Transverse colon (tissue), 4 donors: ENCODE results near the gene TTYH1. TPM values are rescaled to one million over a fixed set of nuclear protein-coding genes. Genes with fewer than 3 reads are reported as not detected.
A peak's percentile ranks its signal among the peaks of the same experiment; 100 is the strongest.

Experiments
- DNase-seq: peaks from one replicate; pipeline ENCODE4 v3.0.0-alpha.2; 2019
- H3K27ac ChIP-seq, 4 donors: fragments of 200-600 bp; sonication (generic); 2 replicates each; pipeline ENCODE4 v1.5.1; 2016 to 2018; ENCODE audit warnings: inconsistent platforms in 4 of 4
- H3K27me3 ChIP-seq: fragments of 200-600 bp; sonication (generic); 2 replicates; pipeline ENCODE4 v1.5.1; 2017; ENCODE audit warnings: inconsistent platforms
- H3K36me3 ChIP-seq, 4 donors: fragments of 200-600 bp; sonication (generic); 2 replicates each; pipeline ENCODE4 v1.5.1; 2017 to 2019; ENCODE audit warnings: inconsistent platforms in 4 of 4
- H3K4me1 ChIP-seq, 4 donors: fragments of 200-600 bp; sonication (generic); 2 replicates each; pipeline ENCODE4 v1.5.1; 2017 to 2020; ENCODE audit warnings: inconsistent platforms in 4 of 4
- H3K4me3 ChIP-seq, 4 donors: fragments of 200-600 bp; sonication (generic); 1 replicate in 1 of 4; 2 replicates in 3 of 4; pipeline versions ENCODE4 v1.5.1 to v1.6.1; 2017 to 2019; ENCODE audit warnings: inconsistent platforms in 4 of 4
- H3K9me3 ChIP-seq, 2 donors: fragments of 200-600 bp; sonication (generic); 2 replicates each; pipeline ENCODE4 v1.5.1; 2017 to 2019; ENCODE audit warnings: inconsistent platforms in 2 of 2
- EP300 ChIP-seq: sonication (generic); formaldehyde crosslinking; IDR thresholded peaks from one replicate; pipeline ENCODE4 v1.6.1; 2017; ENCODE audit warnings: antibody characterized with exemption, low read depth
- POLR2A ChIP-seq: fragments of 450-650 bp; IDR thresholded peaks from one replicate; pipeline ENCODE4 v1.6.1; 2016; ENCODE audit warnings: antibody characterized with exemption, mild to moderate bottlenecking, moderate library complexity
- POLR2AphosphoS5 ChIP-seq, 3 donors: sonication (generic); formaldehyde crosslinking; IDR thresholded peaks; one replicate each; pipeline ENCODE4 v1.6.1; 2016; ENCODE audit warnings: antibody characterized with exemption in 3 of 3
- WGBS, 2 donors: methylation state at CpG; one replicate each; pipeline ENCODE4 v1.1.5; 2018; ENCODE audit warnings: low coverage in 1 of 2; 5-methylcytosine and 5-hydroxymethylcytosine counted together
- in situ Hi-C, 4 donors: fragments of 200-750 bp; cut with MboI; loops; one replicate each; pipeline versions ENCODE4 v1.15.0 to v1.15.1; 2017; ENCODE audit warnings: low sequenced_read_pairs in 3 of 4, low pct_ligation_motif_present in 1 of 4, low pct_unique_long_range_greater_than_20kb in 1 of 4
- intact Hi-C: fragments of 100-400 bp; cut with DNase I; formaldehyde crosslinking; loops from one replicate; pipeline ENCODE4 v1.15.1; 2023; ENCODE audit warnings: low total_unique reads
- total RNA-seq, 4 donors: library from RNA; depleted of rRNA; stranded (reverse); fragments of >200 nt; gene quantifications; one replicate each; pipeline ENCODE4 v1.1.0, GENCODE V29; 2016
- TF ChIP-seq, protein P1 (sequence below), 5 experiments: fragments of 200-600 bp in 3 of 5; fragments of 450-650 bp in 2 of 5; sonication (generic) in 3 of 5; IDR thresholded peaks; 1 replicate in 2 of 5; 2 replicates in 3 of 5; pipeline ENCODE4 v1.5.1; 2016 to 2017; ENCODE audit warnings: antibody characterized with exemption in 5 of 5, inconsistent platforms in 3 of 5, mild to moderate bottlenecking in 2 of 5, moderate library complexity in 1 of 5

Gene TTYH1
- total RNA-seq, 4 donors from 2014 or later = 1.1 to 7.5 (median 3.0) TPM

DNA sequence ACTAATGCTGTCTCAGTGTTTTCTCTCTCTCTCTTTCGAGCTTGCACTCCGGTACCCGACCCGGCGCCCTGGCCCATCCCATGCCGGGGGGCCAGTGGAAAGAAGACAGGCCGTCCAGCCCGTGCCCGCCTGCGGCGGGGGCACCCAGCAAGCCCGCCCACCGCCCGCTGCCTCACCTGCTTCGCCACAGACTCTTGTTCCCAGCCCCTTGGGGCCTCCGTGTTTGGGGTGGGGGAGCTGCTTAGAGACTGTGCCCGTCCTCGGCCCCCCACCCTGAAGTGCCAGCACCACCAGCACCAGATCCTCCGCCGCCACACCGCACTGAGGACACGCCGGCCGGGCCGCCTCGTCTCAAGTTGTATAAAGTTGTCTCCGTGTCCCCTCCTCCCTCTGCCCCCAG, 45.9 kb downstream of the TTYH1 start:
- Histone ChIP-seq H3K27ac (peak overlapping the region; percentile 96 to 99 (median 98)), H3K4me3 (peak overlapping the region in 1 of 4 donors; percentile 60), H3K36me3 (peaks cover 0 to 46% (median 17%) of the 10 kb centered on the region in 4 donors), H3K27me3 (no peaks in the 10 kb centered on the region), H3K4me1 (peaks cover 6 to 52% (median 33%) of the 10 kb centered on the region in 4 donors), H3K9me3 (no peaks in the 10 kb centered on the region)
- intact Hi-C loops = no loop called here
- WGBS, 2 donors = 61 to 73% methylated on average over 14 to 27 of the region's 27 CpGs
- TF ChIP-seq, protein P1, sequence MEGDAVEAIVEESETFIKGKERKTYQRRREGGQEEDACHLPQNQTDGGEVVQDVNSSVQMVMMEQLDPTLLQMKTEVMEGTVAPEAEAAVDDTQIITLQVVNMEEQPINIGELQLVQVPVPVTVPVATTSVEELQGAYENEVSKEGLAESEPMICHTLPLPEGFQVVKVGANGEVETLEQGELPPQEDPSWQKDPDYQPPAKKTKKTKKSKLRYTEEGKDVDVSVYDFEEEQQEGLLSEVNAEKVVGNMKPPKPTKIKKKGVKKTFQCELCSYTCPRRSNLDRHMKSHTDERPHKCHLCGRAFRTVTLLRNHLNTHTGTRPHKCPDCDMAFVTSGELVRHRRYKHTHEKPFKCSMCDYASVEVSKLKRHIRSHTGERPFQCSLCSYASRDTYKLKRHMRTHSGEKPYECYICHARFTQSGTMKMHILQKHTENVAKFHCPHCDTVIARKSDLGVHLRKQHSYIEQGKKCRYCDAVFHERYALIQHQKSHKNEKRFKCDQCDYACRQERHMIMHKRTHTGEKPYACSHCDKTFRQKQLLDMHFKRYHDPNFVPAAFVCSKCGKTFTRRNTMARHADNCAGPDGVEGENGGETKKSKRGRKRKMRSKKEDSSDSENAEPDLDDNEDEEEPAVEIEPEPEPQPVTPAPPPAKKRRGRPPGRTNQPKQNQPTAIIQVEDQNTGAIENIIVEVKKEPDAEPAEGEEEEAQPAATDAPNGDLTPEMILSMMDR (IDR thresholded peaks at IDR 0.05) = no peak
- TF ChIP-seq EP300 (no peak), POLR2A (no peak), POLR2AphosphoS5 (IDR thresholded peaks at IDR 0.05) (no peak)
- no peak for DNase-seq
- in situ Hi-C loops = no loop called here

DNA sequence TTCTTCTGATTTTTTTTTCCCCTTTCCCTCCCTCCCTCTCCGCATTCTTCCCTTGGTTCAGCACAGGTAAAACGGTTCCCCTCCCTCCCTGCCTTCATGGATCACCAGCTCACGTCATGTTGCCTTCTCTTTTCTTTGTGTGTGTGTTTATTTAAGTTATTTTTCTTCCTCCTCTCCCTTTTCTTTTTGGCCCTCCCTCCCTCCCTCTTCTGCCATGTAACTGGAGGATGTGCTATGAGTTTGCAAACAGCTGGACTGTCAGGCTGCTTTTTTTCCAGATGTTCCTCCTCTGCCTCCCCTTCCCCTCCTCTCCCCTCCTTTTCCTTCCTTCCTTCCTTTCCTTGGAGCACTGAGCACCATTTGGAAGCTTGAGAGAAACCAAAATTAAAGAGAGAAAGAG, 46.3 kb downstream of the TTYH1 start:
- DNase-seq = no peak
- H3K4me1 ChIP-seq = peaks cover 6 to 56% (median 35%) of the 10 kb centered on the region in 4 donors
- H3K4me3 ChIP-seq = peak overlapping the region in 2 of 4 donors; percentile 60 to 72

DNA sequence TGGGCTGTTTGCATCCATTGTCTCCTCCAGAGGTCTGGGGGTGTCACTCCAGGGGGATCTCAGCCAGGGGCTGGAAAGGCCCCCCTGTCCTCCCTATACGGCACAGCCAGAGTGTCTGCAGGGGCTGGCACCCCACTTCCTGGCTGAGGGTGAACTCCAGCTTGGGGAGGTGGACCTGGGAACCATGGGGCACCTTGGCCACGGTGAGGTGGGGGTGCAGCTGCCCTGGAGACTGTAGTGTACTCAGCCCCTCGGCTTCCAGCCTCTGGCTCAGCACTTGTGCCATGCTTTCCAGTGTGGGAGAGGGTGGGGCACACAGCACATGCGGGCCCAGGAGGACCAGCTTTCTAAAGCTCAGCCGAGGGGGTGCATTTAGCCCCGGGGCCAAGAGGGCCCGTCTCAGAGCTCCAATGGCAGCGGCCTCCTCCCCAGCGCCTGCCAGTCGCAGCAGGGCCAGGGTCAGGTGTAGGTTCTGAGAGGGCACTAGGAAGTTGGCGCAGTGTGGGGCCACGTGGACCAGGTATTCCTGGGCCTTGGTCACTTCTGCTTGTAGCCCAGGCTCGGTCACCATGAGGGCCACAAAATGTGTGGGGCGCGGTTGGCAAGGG, 46.9 kb downstream of the TTYH1 start:
- Histone ChIP-seq H3K4me1 (peaks cover 6 to 60% (median 37%) of the 10 kb centered on the region in 4 donors), H3K4me3 (peak overlapping the region in 3 of 4 donors; percentile 60 to 72 (median 68)), H3K27ac (peak overlapping the region; percentile 96 to 99 (median 98)), H3K9me3 (no peaks in the 10 kb centered on the region), H3K27me3 (no peaks in the 10 kb centered on the region), H3K36me3 (peaks cover 0 to 37% (median 13%) of the 10 kb centered on the region in 4 donors)
- peak; percentile 37 for DNase-seq
- TF ChIP-seq POLR2AphosphoS5 (IDR thresholded peaks at IDR 0.05) (peak in 2 of 3 donors; percentile 30 to 44), EP300 (no peak)
- TF ChIP-seq, protein P1 (IDR thresholded peaks at IDR 0.05) = no peak
- WGBS, 2 donors = 48% methylated on average over 6 of the region's 15 CpGs; no CpG with 5 or more reads in 1 of the 2 donors
- intact Hi-C loops = no loop called here
- in situ Hi-C loops = no loop called here

More for the DNA sequence above, 46.3 kb downstream of the TTYH1 start:
- Histone ChIP-seq H3K9me3 (no peaks in the 10 kb centered on the region), H3K36me3 (peaks cover 0 to 42% (median 15%) of the 10 kb centered on the region in 4 donors), H3K27ac (peak overlapping the region; percentile 96 to 99 (median 98)), H3K27me3 (no peaks in the 10 kb centered on the region)
- in situ Hi-C loops (no loop called here), intact Hi-C loops (no loop called here)
- TF ChIP-seq, protein P1 (IDR thresholded peaks at IDR 0.05) = no peak
- no peak for TF ChIP-seq EP300
- no peak for TF ChIP-seq POLR2A
- no peak for TF ChIP-seq POLR2AphosphoS5 (IDR thresholded peaks at IDR 0.05)
- 39 to 45% methylated on average over 3 of the region's 3 CpGs for WGBS, 2 donors

DNA sequence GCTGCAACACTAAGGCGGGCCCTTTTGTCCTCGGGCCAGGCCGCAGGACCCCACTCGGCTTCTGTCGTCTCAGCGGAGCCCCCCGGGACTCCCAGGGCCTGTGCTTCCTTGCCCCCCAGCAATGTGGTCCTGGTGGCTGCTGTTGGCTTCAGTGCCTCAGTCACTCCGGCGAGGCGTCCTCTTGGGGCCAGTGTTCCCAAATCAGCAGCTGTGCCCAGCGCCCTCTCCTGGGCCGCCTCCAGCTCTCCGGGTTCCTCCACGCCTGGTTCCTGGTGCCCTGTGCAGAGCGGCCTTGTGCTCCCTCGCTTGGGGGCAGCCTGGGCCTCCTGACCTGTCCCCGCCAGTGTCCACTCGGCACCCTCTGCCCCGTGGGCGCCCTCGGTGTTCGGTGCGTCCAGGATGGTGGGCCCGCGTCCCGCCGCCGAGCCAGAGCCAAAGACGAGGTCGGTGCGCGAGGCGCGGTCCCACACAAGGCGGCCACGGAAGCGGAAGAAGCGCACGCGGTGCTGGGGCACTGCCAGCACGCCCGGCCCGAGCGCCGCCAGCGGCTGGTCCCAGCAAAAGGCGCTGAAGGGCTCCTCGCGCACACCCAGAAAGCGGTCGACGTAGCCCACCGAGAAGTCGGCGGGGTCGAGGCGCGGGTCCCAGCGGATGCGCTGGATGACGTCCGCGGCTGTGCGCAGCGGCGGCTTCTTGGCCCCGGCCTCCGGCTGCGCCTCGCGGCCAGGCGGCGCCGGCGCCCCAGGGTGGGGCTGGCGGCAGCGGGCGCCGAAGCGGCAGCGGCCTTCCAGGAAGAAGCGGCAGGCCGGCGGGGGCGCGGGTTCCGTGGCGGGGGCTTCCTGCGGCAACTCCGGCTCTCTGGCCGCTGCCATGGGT, 47.6 kb downstream of the TTYH1 start:
- peak; percentile 80 for DNase-seq
- Histone ChIP-seq H3K4me3 (peak overlapping the region; percentile 50 to 72 (median 64)), H3K36me3 (peaks cover 0 to 29% (median 9%) of the 10 kb centered on the region in 4 donors), H3K27me3 (no peaks in the 10 kb centered on the region), H3K27ac (peak overlapping the region; percentile 96 to 99 (median 98)), H3K9me3 (no peaks in the 10 kb centered on the region), H3K4me1 (peaks cover 6 to 65% (median 39%) of the 10 kb centered on the region in 4 donors)
- intact Hi-C loops (no loop called here), in situ Hi-C loops (no loop called here)
- WGBS, 2 donors = 6% methylated on average over 52 of the region's 91 CpGs; no CpG with 5 or more reads in 1 of the 2 donors
- TF ChIP-seq, protein P1 (IDR thresholded peaks at IDR 0.05) = peak; percentile 20 to 57 (median 26)
- TF ChIP-seq EP300 (no peak), POLR2A (peak; percentile 58), POLR2AphosphoS5 (IDR thresholded peaks at IDR 0.05) (peak; percentile 68 to 87 (median 86))
